Fibroblast of skin of back (primary cell): ENCODE results near the gene ANTXR1.

Experiments used
- DNase-seq: peaks from one replicate; pipeline ENCODE4 v3.0.0-alpha.2; 2013

ANTXR1 gene

GRCh38 chr2:69007169-69007568 is 5.8 kb upstream of the ANTXR1 start:
- DNase-seq = peak; percentile 40

- DNase-seq = no peak
These were observed 5.4 kb upstream of the ANTXR1 start for GRCh38 chr2:69007603-69008002.

- no peak for DNase-seq
These were observed 2.4 kb upstream of the ANTXR1 start for GRCh38 chr2:69010437-69011194.

- DNase-seq = no peak
These were observed 1.3 kb upstream of the ANTXR1 start for GRCh38 chr2:69011611-69012157.

- DNase-seq = peak; percentile 37
These were observed 453 bp upstream of the ANTXR1 start for GRCh38 chr2:69012310-69013141.

GRCh38 chr2:69013840-69014821 is 1.2 kb downstream of the ANTXR1 start:
- peak; percentile 48 for DNase-seq

GRCh38 chr2:69017080-69017479 is 4.1 kb downstream of the ANTXR1 start:
- peak; percentile 59 for DNase-seq

GRCh38 chr2:69017835-69018234 is 4.9 kb downstream of the ANTXR1 start:
- DNase-seq = peak; percentile 38

- DNase-seq = no peak
These were observed 5.7 kb downstream of the ANTXR1 start for GRCh38 chr2:69018678-69019095.

GRCh38 chr2:69020496-69021426 is 7.8 kb downstream of the ANTXR1 start:
- DNase-seq = no peak

GRCh38 chr2:69021727-69022126 is 8.7 kb downstream of the ANTXR1 start:
- no peak for DNase-seq

GRCh38 chr2:69022548-69022947 is 9.6 kb downstream of the ANTXR1 start:
- no peak for DNase-seq

GRCh38 chr2:69023236-69023635 is 10.3 kb downstream of the ANTXR1 start:
- DNase-seq = no peak

GRCh38 chr2:69026026-69026425 is 13.0 kb downstream of the ANTXR1 start:
- DNase-seq = no peak

- DNase-seq = no peak
These were observed 13.9 kb downstream of the ANTXR1 start for GRCh38 chr2:69026691-69027459.

GRCh38 chr2:69030800-69031428 is 17.9 kb downstream of the ANTXR1 start:
- DNase-seq = no peak

- no peak for DNase-seq
These were observed 18.5 kb downstream of the ANTXR1 start for GRCh38 chr2:69031466-69031865.

GRCh38 chr2:69032336-69032735 is 19.4 kb downstream of the ANTXR1 start:
- peak; percentile 35 for DNase-seq

- no peak for DNase-seq
These were observed 20.6 kb downstream of the ANTXR1 start for GRCh38 chr2:69033461-69034095.
